Measurements from ENCODE around the gene TJP2. TPM values are rescaled to one million over a fixed set of nuclear protein-coding genes. Genes with fewer than 3 reads are reported as not detected.

The TJP2 gene
- total and polyA plus RNA-seq, 10 of the 15 experiments (the other 5 are each of a cell fraction or from before 2014, with no cell fraction given): 6.4 to 59.9 (median 29.7) TPM

DNA sequence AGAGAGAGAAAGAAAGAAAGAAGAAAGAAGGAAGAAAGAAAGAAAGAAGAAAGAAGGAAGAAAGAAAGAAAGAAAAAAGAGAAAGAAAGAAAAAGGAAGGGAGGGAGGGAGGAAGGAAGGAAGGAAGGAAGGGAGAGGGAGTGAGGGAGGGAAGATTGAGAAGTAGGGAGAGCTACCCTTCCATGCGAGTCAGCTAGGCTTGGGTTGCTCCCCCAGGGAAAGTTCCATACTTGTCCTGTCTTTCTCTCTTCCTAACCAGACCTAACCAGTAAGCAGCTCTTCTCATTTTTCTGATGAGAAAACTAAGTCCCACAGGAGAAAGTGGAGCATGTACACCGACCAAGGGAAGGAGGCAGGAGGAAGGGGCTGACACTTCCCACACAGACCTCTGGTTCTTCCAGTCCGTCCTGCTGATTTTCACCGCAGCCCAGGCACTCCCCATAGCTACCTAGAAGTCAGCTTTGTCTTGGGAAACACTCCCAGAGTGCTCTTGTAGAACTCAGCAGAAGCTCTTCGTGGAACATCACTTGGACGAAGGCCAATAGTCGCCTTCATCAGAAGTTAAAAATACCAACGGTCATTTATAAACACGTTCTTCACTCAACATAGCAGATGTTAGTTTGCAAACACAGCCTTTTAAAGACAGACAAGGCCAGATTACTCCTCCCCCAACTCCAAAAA lies 121.9 kb downstream of the TJP2 start:
- intact Hi-C loops (cut with micrococcal nuclease; ENCODE audit: unreplicated experiment): no loop called here
- POLR2A ChIA-PET: no interaction called here

More for the DNA sequence above, 121.9 kb downstream of the TJP2 start:
- WGBS (ENCODE audit: insufficient coverage, insufficient replicate concordance, low lambda C conversion rate, missing lambda C conversion rate): 33% methylated on average over 9 of the region's 9 CpGs
- Histone ChIP-seq H4K20me1 (ENCODE audit: control insufficient read depth, insufficient read depth) (no peaks in the 10 kb centered on the region), H3K27ac (ENCODE audit: control insufficient read depth, insufficient read depth) (no peak overlapping the region), H3K4me3 (no peak overlapping the region), H3K9ac (ENCODE audit: control insufficient read depth, insufficient read depth, low read length) (no peak overlapping the region), H3K79me2 (ENCODE audit: control insufficient read depth, insufficient read depth, low read length) (no peaks in the 10 kb centered on the region), H3K4me1 (ENCODE audit: control insufficient read depth, insufficient read depth, low read length) (no peaks in the 10 kb centered on the region), H2AFZ (ENCODE audit: control insufficient read depth, low read depth, low read length) (no peak overlapping the region), H3K27me3 (replicated peaks in 1 of 2; ENCODE audit: control insufficient read depth in 2 of 2, insufficient read depth in 2 of 2, low read length in 1 of 2) (no peaks in the 10 kb centered on the region), H3K36me3 (ENCODE audit: control insufficient read depth in 2 of 2, insufficient read depth in 2 of 2, low read length in 1 of 2) (no peaks in the 10 kb centered on the region), H3K9me3 (replicated peaks; ENCODE audit: control insufficient read depth, insufficient read depth, low read length) (no peaks in the 10 kb centered on the region), H3K4me2 (ENCODE audit: control insufficient read depth, insufficient read depth) (no peak overlapping the region)
- ChIA-PET SMC1A (ENCODE audit: uncharacterized antibody, unreplicated experiment) (no interaction called here), RAD21 (ENCODE audit: unreplicated experiment) (no interaction called here), CTCF (no interaction called here)
- BruUV-seq (replicated peaks): no TSS peak
- ATAC-seq (no peak), FAIRE-seq (no peak), DNase-seq (ENCODE audit: low read depth, low spot score) (no peak)
- in situ Hi-C loops (cut with MboI): no loop called here
- no peak for TF ChIP-seq STAT1 (conservative IDR thresholded peaks at IDR 0.05)
- TF ChIP-seq, protein P1, sequence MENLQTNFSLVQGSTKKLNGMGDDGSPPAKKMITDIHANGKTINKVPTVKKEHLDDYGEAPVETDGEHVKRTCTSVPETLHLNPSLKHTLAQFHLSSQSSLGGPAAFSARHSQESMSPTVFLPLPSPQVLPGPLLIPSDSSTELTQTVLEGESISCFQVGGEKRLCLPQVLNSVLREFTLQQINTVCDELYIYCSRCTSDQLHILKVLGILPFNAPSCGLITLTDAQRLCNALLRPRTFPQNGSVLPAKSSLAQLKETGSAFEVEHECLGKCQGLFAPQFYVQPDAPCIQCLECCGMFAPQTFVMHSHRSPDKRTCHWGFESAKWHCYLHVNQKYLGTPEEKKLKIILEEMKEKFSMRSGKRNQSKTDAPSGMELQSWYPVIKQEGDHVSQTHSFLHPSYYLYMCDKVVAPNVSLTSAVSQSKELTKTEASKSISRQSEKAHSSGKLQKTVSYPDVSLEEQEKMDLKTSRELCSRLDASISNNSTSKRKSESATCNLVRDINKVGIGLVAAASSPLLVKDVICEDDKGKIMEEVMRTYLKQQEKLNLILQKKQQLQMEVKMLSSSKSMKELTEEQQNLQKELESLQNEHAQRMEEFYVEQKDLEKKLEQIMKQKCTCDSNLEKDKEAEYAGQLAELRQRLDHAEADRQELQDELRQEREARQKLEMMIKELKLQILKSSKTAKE (IDR thresholded peaks at IDR 0.05; ENCODE audit: low read depth, poor library complexity, severe bottlenecking): no peak
- TF ChIP-seq, protein P2, sequence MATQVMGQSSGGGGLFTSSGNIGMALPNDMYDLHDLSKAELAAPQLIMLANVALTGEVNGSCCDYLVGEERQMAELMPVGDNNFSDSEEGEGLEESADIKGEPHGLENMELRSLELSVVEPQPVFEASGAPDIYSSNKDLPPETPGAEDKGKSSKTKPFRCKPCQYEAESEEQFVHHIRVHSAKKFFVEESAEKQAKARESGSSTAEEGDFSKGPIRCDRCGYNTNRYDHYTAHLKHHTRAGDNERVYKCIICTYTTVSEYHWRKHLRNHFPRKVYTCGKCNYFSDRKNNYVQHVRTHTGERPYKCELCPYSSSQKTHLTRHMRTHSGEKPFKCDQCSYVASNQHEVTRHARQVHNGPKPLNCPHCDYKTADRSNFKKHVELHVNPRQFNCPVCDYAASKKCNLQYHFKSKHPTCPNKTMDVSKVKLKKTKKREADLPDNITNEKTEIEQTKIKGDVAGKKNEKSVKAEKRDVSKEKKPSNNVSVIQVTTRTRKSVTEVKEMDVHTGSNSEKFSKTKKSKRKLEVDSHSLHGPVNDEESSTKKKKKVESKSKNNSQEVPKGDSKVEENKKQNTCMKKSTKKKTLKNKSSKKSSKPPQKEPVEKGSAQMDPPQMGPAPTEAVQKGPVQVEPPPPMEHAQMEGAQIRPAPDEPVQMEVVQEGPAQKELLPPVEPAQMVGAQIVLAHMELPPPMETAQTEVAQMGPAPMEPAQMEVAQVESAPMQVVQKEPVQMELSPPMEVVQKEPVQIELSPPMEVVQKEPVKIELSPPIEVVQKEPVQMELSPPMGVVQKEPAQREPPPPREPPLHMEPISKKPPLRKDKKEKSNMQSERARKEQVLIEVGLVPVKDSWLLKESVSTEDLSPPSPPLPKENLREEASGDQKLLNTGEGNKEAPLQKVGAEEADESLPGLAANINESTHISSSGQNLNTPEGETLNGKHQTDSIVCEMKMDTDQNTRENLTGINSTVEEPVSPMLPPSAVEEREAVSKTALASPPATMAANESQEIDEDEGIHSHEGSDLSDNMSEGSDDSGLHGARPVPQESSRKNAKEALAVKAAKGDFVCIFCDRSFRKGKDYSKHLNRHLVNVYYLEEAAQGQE (IDR thresholded peaks at IDR 0.05; ENCODE audit: low read depth, low read length): no peak
- no peak for TF ChIP-seq NFYB (IDR thresholded peaks at IDR 0.05; ENCODE audit: insufficient read depth, low read depth, low read length)
- no peak for TF ChIP-seq SIX5 (IDR thresholded peaks at IDR 0.05; ENCODE audit: low read depth, low read length, severe bottlenecking)
- no peak for TF ChIP-seq CBFB (IDR thresholded peaks at IDR 0.05; ENCODE audit: low read depth)

Measured in GM12878 (cell line).